ENCODE data around the gene GOLPH3.

GRCh38 chr5:32082701-32083100, 91.4 kb downstream of the GOLPH3 start:
- TF ChIP-seq CTCF (IDR thresholded peaks at IDR 0.05 in 2 of 3, conservative IDR thresholded peaks at IDR 0.05 in 1 of 3; ENCODE audit: borderline replicate concordance in 1 of 3, insufficient read depth in 1 of 3, low read depth in 2 of 3, low read length in 2 of 3) (no peak), YY1 (IDR thresholded peaks at IDR 0.05; ENCODE audit: extremely low read depth, insufficient replicate concordance, low read depth, low read length) (no peak), FOSL1 (IDR thresholded peaks at IDR 0.05; ENCODE audit: low read depth) (no peak), MAX (IDR thresholded peaks at IDR 0.05) (no peak), POLR2A (IDR thresholded peaks at IDR 0.05; ENCODE audit: borderline replicate concordance, extremely low read depth, insufficient read depth, insufficient read length) (no peak)

All from HCT116 (cell line).